ENCODE data around the gene IL1RAPL2.

DNA sequence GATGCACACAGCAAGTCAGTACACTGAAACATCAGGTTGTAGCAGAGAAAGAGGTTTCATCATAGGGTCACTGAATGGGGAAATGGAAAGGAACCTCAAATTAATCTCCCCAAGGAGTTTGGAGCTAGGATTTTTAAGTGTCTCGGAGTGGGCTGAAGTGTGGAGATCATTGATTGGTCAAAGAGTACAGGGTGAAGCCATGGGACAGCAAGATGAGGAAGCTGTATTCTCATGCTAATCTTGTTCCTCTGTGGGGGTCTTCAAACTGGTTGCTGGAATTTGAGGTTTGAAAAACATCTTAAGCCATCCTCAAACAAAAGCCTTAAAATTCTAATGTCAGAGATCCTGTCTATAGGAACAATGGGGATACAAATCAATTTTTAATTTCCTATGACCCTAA lies 733.3 kb downstream of the IL1RAPL2 start:
- TF ChIP-seq TCF4 (CRISPR knock-in tag; IDR thresholded peaks at IDR 0.05; ENCODE audit: borderline replicate concordance) (no peak), PPARA (CRISPR knock-in tag; IDR thresholded peaks at IDR 0.05; ENCODE audit: borderline replicate concordance) (no peak), ZNF70 (CRISPR knock-in tag; IDR thresholded peaks at IDR 0.05) (no peak)
- TF ChIP-seq, protein P1, sequence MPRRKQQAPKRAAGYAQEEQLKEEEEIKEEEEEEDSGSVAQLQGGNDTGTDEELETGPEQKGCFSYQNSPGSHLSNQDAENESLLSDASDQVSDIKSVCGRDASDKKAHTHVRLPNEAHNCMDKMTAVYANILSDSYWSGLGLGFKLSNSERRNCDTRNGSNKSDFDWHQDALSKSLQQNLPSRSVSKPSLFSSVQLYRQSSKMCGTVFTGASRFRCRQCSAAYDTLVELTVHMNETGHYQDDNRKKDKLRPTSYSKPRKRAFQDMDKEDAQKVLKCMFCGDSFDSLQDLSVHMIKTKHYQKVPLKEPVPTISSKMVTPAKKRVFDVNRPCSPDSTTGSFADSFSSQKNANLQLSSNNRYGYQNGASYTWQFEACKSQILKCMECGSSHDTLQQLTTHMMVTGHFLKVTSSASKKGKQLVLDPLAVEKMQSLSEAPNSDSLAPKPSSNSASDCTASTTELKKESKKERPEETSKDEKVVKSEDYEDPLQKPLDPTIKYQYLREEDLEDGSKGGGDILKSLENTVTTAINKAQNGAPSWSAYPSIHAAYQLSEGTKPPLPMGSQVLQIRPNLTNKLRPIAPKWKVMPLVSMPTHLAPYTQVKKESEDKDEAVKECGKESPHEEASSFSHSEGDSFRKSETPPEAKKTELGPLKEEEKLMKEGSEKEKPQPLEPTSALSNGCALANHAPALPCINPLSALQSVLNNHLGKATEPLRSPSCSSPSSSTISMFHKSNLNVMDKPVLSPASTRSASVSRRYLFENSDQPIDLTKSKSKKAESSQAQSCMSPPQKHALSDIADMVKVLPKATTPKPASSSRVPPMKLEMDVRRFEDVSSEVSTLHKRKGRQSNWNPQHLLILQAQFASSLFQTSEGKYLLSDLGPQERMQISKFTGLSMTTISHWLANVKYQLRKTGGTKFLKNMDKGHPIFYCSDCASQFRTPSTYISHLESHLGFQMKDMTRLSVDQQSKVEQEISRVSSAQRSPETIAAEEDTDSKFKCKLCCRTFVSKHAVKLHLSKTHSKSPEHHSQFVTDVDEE (CRISPR knock-in tag; IDR thresholded peaks at IDR 0.05) = no peak
- TF ChIP-seq, protein P2, sequence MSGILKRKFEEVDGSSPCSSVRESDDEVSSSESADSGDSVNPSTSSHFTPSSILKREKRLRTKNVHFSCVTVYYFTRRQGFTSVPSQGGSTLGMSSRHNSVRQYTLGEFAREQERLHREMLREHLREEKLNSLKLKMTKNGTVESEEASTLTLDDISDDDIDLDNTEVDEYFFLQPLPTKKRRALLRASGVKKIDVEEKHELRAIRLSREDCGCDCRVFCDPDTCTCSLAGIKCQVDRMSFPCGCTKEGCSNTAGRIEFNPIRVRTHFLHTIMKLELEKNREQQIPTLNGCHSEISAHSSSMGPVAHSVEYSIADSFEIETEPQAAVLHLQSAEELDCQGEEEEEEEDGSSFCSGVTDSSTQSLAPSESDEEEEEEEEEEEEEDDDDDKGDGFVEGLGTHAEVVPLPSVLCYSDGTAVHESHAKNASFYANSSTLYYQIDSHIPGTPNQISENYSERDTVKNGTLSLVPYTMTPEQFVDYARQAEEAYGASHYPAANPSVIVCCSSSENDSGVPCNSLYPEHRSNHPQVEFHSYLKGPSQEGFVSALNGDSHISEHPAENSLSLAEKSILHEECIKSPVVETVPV (CRISPR knock-in tag; IDR thresholded peaks at IDR 0.05) = no peak
